Vagina (tissue), 2 donors: ENCODE data around the gene HBEGF.

ENCODE experiments used
- POLR2A ChIP-seq, 2 donors: fragments of 450-650 bp; IDR thresholded peaks; one replicate each; pipeline ENCODE4 v1.6.1; 2017; ENCODE audit warnings: antibody characterized with exemption in 2 of 2, mild to moderate bottlenecking in 2 of 2, moderate library complexity in 2 of 2
- POLR2AphosphoS5 ChIP-seq, 2 donors: sonication (generic); formaldehyde crosslinking; IDR thresholded peaks; one replicate each; pipeline ENCODE4 v1.9.0; 2017; ENCODE audit warnings: antibody characterized with exemption in 2 of 2, mild to moderate bottlenecking in 2 of 2, low read depth in 1 of 2; ENCODE audit not compliant: insufficient read depth in 1 of 2
- TF ChIP-seq, protein P1 (sequence below), 3 experiments: fragments of 450-650 bp in 2 of 3; fragments of 200-600 bp in 1 of 3; sonication (generic) in 1 of 3; IDR thresholded peaks; one replicate each; pipeline ENCODE4 v1.5.1; 2017 to 2019; ENCODE audit warnings: antibody characterized with exemption in 3 of 3, mild to moderate bottlenecking in 2 of 3, moderate library complexity in 2 of 3

GRCh38 chr5:140345919-140346347 lies 470 bp downstream of the HBEGF start:
- TF ChIP-seq, protein P1, sequence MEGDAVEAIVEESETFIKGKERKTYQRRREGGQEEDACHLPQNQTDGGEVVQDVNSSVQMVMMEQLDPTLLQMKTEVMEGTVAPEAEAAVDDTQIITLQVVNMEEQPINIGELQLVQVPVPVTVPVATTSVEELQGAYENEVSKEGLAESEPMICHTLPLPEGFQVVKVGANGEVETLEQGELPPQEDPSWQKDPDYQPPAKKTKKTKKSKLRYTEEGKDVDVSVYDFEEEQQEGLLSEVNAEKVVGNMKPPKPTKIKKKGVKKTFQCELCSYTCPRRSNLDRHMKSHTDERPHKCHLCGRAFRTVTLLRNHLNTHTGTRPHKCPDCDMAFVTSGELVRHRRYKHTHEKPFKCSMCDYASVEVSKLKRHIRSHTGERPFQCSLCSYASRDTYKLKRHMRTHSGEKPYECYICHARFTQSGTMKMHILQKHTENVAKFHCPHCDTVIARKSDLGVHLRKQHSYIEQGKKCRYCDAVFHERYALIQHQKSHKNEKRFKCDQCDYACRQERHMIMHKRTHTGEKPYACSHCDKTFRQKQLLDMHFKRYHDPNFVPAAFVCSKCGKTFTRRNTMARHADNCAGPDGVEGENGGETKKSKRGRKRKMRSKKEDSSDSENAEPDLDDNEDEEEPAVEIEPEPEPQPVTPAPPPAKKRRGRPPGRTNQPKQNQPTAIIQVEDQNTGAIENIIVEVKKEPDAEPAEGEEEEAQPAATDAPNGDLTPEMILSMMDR (IDR thresholded peaks at IDR 0.05) = peak in 1 of 3 experiments; percentile 23
- TF ChIP-seq POLR2A (IDR thresholded peaks at IDR 0.05) (no peak), POLR2AphosphoS5 (IDR thresholded peaks at IDR 0.05; ENCODE audit: insufficient read depth in 1 of 2, low read depth in 1 of 2) (no peak)
